ENCODE measurements around the gene CILP. TPM values are rescaled to one million over a fixed set of nuclear protein-coding genes. Genes with fewer than 3 reads are reported as not detected.

The CILP gene
- polyA plus RNA-seq, 1 experiment: 0.52 TPM

- POLR2A ChIA-PET: no interaction called here
These were observed 31.1 kb downstream of the CILP start for GRCh38 chr15:65180167-65180566.

GRCh38 chr15:65177901-65178300, 33.4 kb downstream of the CILP start:
- H3K27ac ChIP-seq (ENCODE audit: low read depth, low read length): no peak overlapping the region
- no peak for TF ChIP-seq CTCF (IDR thresholded peaks at IDR 0.05; ENCODE audit: low read depth, low read length)
- ChIA-PET CTCF (interaction anchor here (1.0 kb wide), 1 partner anchor 144 kb away, joined by 3 read pairs; no protein-coding TSS in a partner anchor), POLR2A (no interaction called here)
- no peak for DNase-seq (ENCODE audit: low read depth, low spot score)
- no peaks in the 10 kb centered on the region for H3K27me3 ChIP-seq (ENCODE audit: control insufficient read depth, insufficient read depth, low read length)
- no peaks in the 10 kb centered on the region for H3K9me3 ChIP-seq (ENCODE audit: control insufficient read depth, insufficient read depth, low read length)
- H3K4me3 ChIP-seq (ENCODE audit: low read depth, low read length): no peak overlapping the region

More at GRCh38 chr15:65180167-65180566, 31.1 kb downstream of the CILP start:
- Histone ChIP-seq H3K27ac (ENCODE audit: low read depth, low read length) (no peak overlapping the region), H3K27me3 (ENCODE audit: control insufficient read depth, insufficient read depth, low read length) (no peaks in the 10 kb centered on the region), H3K9me3 (ENCODE audit: control insufficient read depth, insufficient read depth, low read length) (peaks cover 9% of the 10 kb centered on the region; the same call in 1 of the 2 replicates), H3K4me3 (ENCODE audit: low read depth, low read length) (no peak overlapping the region)
- no peak for TF ChIP-seq CTCF (IDR thresholded peaks at IDR 0.05; ENCODE audit: low read depth, low read length)
- DNase-seq (ENCODE audit: low read depth, low spot score): no peak
- CTCF ChIA-PET: interaction anchor here (1.1 to 1.7 kb wide), 3 partner anchors 79 to 146 kb away, joined by 3 to 5 read pairs (median 4); no protein-coding TSS in a partner anchor

DNA sequence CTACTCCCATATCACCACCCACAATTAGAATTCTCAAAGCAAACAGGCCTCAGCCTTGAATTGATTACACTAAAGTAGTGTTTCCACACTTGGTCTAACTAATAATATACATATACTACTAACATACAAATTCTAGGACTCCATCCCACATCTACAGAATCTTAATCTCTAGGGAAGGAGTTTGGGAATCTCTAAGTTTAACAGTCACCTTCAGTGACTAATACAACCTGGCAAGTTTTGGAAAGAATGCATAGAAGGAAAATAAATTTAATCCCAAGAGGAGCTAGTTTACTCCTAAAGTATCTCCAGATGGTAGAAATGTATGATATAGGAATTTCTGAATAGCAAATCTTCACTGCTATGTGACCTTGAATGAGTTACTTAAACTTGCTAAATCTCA, 35.2 kb downstream of the CILP start:
- no peaks in the 10 kb centered on the region for H3K27me3 ChIP-seq (ENCODE audit: control insufficient read depth, insufficient read depth, low read length)
- POLR2A ChIA-PET: interaction anchor here (0.8 kb wide), 1 partner anchor 9 kb away, joined by 4 read pairs; the partner anchor contains the start of gene CLPX
- no peak overlapping the region for H3K4me3 ChIP-seq (ENCODE audit: low read depth, low read length)
- no peak for TF ChIP-seq CTCF (IDR thresholded peaks at IDR 0.05; ENCODE audit: low read depth, low read length)
- H3K27ac ChIP-seq (ENCODE audit: low read depth, low read length): no peak overlapping the region
- no peaks in the 10 kb centered on the region for H3K9me3 ChIP-seq (ENCODE audit: control insufficient read depth, insufficient read depth, low read length)
- CTCF ChIA-PET: interaction anchor here (1.2 kb wide), 1 partner anchor 95 kb away, joined by 3 read pairs; no protein-coding TSS in a partner anchor
- DNase-seq (ENCODE audit: low read depth, low spot score): no peak

DNA sequence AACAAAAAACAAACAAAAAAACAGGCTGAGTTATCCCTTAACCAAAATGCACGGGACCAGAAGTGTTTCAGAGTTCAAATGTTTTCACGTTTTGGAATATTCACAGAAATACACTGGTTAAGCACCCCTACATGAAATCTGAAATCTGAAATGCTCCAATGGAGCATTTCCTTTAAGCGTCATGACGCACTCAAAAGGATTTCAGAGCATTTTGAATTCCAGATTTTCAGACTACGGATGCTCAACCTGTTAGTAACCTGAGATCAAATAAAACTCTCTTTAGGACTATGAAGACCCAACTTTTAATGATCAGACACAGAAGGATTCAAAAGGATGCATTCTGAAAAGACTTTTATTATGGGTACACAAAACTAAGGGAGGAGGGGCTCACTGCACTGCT, 35.8 kb downstream of the CILP start:
- ChIA-PET CTCF (no interaction called here), POLR2A (no interaction called here)
- Histone ChIP-seq H3K27me3 (ENCODE audit: control insufficient read depth, insufficient read depth, low read length) (no peaks in the 10 kb centered on the region), H3K4me3 (ENCODE audit: low read depth, low read length) (no peak overlapping the region), H3K27ac (ENCODE audit: low read depth, low read length) (no peak overlapping the region), H3K9me3 (ENCODE audit: control insufficient read depth, insufficient read depth, low read length) (no peaks in the 10 kb centered on the region)
- TF ChIP-seq CTCF (IDR thresholded peaks at IDR 0.05; ENCODE audit: low read depth, low read length): no peak
- DNase-seq (ENCODE audit: low read depth, low spot score): no peak

- POLR2A ChIA-PET: no interaction called here
- TF ChIP-seq CTCF (IDR thresholded peaks at IDR 0.05; ENCODE audit: low read depth, low read length): no peak
- no peak for DNase-seq (ENCODE audit: low read depth, low spot score)
- CTCF ChIA-PET: no interaction called here
- no peaks in the 10 kb centered on the region for H3K9me3 ChIP-seq (ENCODE audit: control insufficient read depth, insufficient read depth, low read length)
- no peaks in the 10 kb centered on the region for H3K27me3 ChIP-seq (ENCODE audit: control insufficient read depth, insufficient read depth, low read length)
- no peak overlapping the region for H3K4me3 ChIP-seq (ENCODE audit: low read depth, low read length)
- no peak overlapping the region for H3K27ac ChIP-seq (ENCODE audit: low read depth, low read length)
These were observed 36.8 kb downstream of the CILP start for GRCh38 chr15:65174509-65174908.

Data from AG04450 (cell line).